ENCODE results near the gene OTUD6A.

GRCh38 chrX:70013466-70014381, 48.5 kb upstream of the OTUD6A start:
- no peak for TF ChIP-seq POLR2A (IDR thresholded peaks at IDR 0.05)
- no peak for TF ChIP-seq CTCF (IDR thresholded peaks at IDR 0.05)

All from body of pancreas (tissue), 4 donors.